K562 (cell line): ENCODE measurements around the gene CDC42EP5. TPM values are rescaled to one million over a fixed set of nuclear protein-coding genes. Genes with fewer than 3 reads are reported as not detected.

Experiments
- ARNT ChIP-seq, 2 experiments: fragments of 450-650 bp; IDR thresholded peaks; 2 replicates each; pipeline ENCODE4 v1.6.1; 2016; ENCODE audit warnings: mild to moderate bottlenecking in 1 of 2
- FOXM1 ChIP-seq, 2 experiments: fragments of 450-650 bp in 1 of 2; sonication (generic) in 1 of 2; formaldehyde crosslinking in 1 of 2; IDR thresholded peaks; 2 replicates each; pipeline versions ENCODE4 v1.6.1 to v1.9.0; 2017 to 2022; ENCODE audit warnings: low read depth in 2 of 2, mild to moderate bottlenecking in 2 of 2, missing genetic modification reagents in 1 of 2, moderate library complexity in 1 of 2
- HDAC6 ChIP-seq: IDR thresholded peaks from 2 replicates; pipeline ENCODE4 v1.6.1; 2012; ENCODE audit warnings: low read depth, mild to moderate bottlenecking, control low read depth, inconsistent platforms, low read length, moderate library complexity
- JUND ChIP-seq, 2 experiments: IDR thresholded peaks; 2 replicates in 1 of 2; 3 replicates in 1 of 2; pipeline ENCODE4 v1.6.1; 2011; ENCODE audit warnings: borderline replicate concordance in 2 of 2, low read depth in 2 of 2, low read length in 2 of 2, improper control_type of control experiment in 1 of 2, missing biosample characterization in 1 of 2, missing genetic modification characterization in 1 of 2, missing genetic modification reagents in 1 of 2
- MYBL2 ChIP-seq, 2 experiments: fragments of 450-650 bp in 1 of 2; sonication (generic) in 1 of 2; formaldehyde crosslinking in 1 of 2; IDR thresholded peaks; 2 replicates each; pipeline versions ENCODE4 v1.6.1 to v1.8.1; 2017 to 2022; ENCODE audit warnings: borderline replicate concordance in 1 of 2, inconsistent platforms in 1 of 2, low read depth in 1 of 2, mild to moderate bottlenecking in 1 of 2, missing genetic modification reagents in 1 of 2, moderate library complexity in 1 of 2
- TFE3 ChIP-seq: fragments of 450-650 bp; formaldehyde crosslinking; IDR thresholded peaks from 2 replicates; pipeline ENCODE4 v1.4.0; 2020; ENCODE audit warnings: mild to moderate bottlenecking, mixed read lengths
- ZBTB11 ChIP-seq, 3 experiments: fragments of 200-800 bp in 1 of 3; fragments of 250-450 bp in 1 of 3; fragments of 450-650 bp in 1 of 3; sonication (Bioruptor Pico) in 1 of 3; sonication (Bioruptor generic) in 1 of 3; formaldehyde crosslinking in 1 of 3; IDR thresholded peaks; 2 replicates each; pipeline versions ENCODE4 v1.6.1 to v1.8.0; 2016 to 2022; ENCODE audit warnings: mild to moderate bottlenecking in 2 of 3, missing genetic modification characterization in 2 of 3, missing compliant biosample characterization in 1 of 3, moderate library complexity in 1 of 3
- ZBTB7A ChIP-seq: IDR thresholded peaks from 2 replicates; pipeline ENCODE4 v1.6.1; 2011; ENCODE audit warnings: low read depth, mild to moderate bottlenecking, low read length, moderate library complexity, borderline replicate concordance; ENCODE audit not compliant: control insufficient read depth
- ZNF316 ChIP-seq: fragments of 450-650 bp; IDR thresholded peaks from 2 replicates; pipeline ENCODE4 v1.6.1; 2016
- ZNF740 ChIP-seq, 3 experiments: fragments of 200-800 bp in 1 of 3; sonication (Bioruptor generic) in 1 of 3; sonication (generic) in 1 of 3; formaldehyde crosslinking in 1 of 3; IDR thresholded peaks; 2 replicates each; pipeline versions ENCODE4 v1.6.1 to v1.8.0; 2016 to 2022; ENCODE audit warnings: mild to moderate bottlenecking in 2 of 3, missing compliant biosample characterization in 2 of 3, missing genetic modification characterization in 2 of 3, missing genetic modification reagents in 1 of 3
- polyA plus RNA-seq, 8 experiments: library from polyadenylated mRNA; depleted of rRNA in 4 of 8; stranded (reverse) in 5 of 8; unstranded in 3 of 8; fragments of >200 nt; fragmentation: Nextera tagmentation in 2 of 8; fragmentation: Illumina TruSeq in 1 of 8; extraction: Ambion mirVana in 2 of 8; extraction: Trizol in 1 of 8; gene quantifications; 2 replicates each; pipeline versions ENCODE4 v1.2.1 to v1.2.3, GENCODE V29; 2011 to 2014; ENCODE audit warnings: inconsistent platforms in 1 of 8, missing spikeins in 1 of 8
- total RNA-seq, 7 experiments: library from RNA; depleted of rRNA in 6 of 7; stranded (reverse); fragments of >200 nt in 6 of 7; fragmentation: Illumina TruSeq in 2 of 7; extraction: Trizol in 2 of 7; gene quantifications; 2 replicates each; pipeline versions ENCODE4 v1.2.1 to v1.2.3, GENCODE V29; 2011 to 2021; ENCODE audit warnings: low replicate concordance in 1 of 7

CDC42EP5 gene
- total and polyA plus RNA-seq, 9 of the 15 experiments (the other 6 are each of a cell fraction or from before 2014, with no cell fraction given) = 0.15 to 0.38 TPM; not detected in 7

- TF ChIP-seq TFE3 (CRISPR knock-in tag) (peak; percentile 49; the same call in 1 of the 2 replicates), ZBTB7A (peak; percentile 77; the same call in 1 of the 2 replicates), ZBTB11 (CRISPR knock-in tag; IDR thresholded peaks at IDR 0.05) (0 out of 6 replicates have a peak, but pooled peaks of 1 of the 3 experiments have one; percentile 33), ARNT (IDR thresholded peaks at IDR 0.05) (peak in 1 of 2 experiments; percentile 72; a peak in 2 of 4 replicates), ZNF316 (0 out of 2 replicates have a peak, but pooled peaks have one; percentile 2), JUND (IDR thresholded peaks at IDR 0.05; ENCODE audit: borderline replicate concordance, low read depth, low read length) (0 out of 2 replicates have a peak, but pooled peaks have one; percentile 2), JUND (tag; IDR thresholded peaks at IDR 0.05; ENCODE audit: borderline replicate concordance, low read depth, low read length) (no peak; the same call in 2 of the 3 replicates), MYBL2 (IDR thresholded peaks at IDR 0.05; ENCODE audit: low read depth) (no peak), MYBL2 (CRISPR knock-in tag; IDR thresholded peaks at IDR 0.05; ENCODE audit: borderline replicate concordance) (no peak), HDAC6 (no peak), ZNF740 (CRISPR knock-in tag; IDR thresholded peaks at IDR 0.05) (no peak), ZNF740 (tag; IDR thresholded peaks at IDR 0.05) (0 out of 4 replicates have a peak, but pooled peaks of 1 of the 2 experiments have one; percentile 14), FOXM1 (IDR thresholded peaks at IDR 0.05; ENCODE audit: low read depth) (no peak), FOXM1 (CRISPR knock-in tag; IDR thresholded peaks at IDR 0.05; ENCODE audit: low read depth) (no peak)
Observed at GRCh38 chr19:54448040-54448773, 24.9 kb downstream of the CDC42EP5 start (continued).
